Bronchial epithelial cell (primary cell): ENCODE results near the gene TAX1BP3. TPM values are rescaled to one million over a fixed set of nuclear protein-coding genes. Genes with fewer than 3 reads are reported as not detected.
A peak's percentile ranks its signal among the peaks of the same experiment; 100 is the strongest.

Source experiments
- DNase-seq: peaks from one replicate; pipeline ENCODE4 v3.0.0-alpha.2; 2010; ENCODE audit warnings: low read depth
- FAIRE-seq: peaks from 2 replicates; lab custom pipeline; 2011; peaks lifted over from hg19 to GRCh38; lab: Jason Lieb, UNC
- H3K27me3 ChIP-seq: 2 replicates; pipeline ENCODE4 v1.5.1; 2011; ENCODE audit warnings: low read length; ENCODE audit not compliant: control insufficient read depth, insufficient read depth
- H3K36me3 ChIP-seq: 2 replicates; pipeline ENCODE4 v1.5.1; 2011; ENCODE audit warnings: low read length; ENCODE audit not compliant: control insufficient read depth, insufficient read depth
- H3K4me3 ChIP-seq: 2 replicates; pipeline ENCODE4 v1.5.1; 2011; ENCODE audit warnings: mild to moderate bottlenecking, low read depth, low read length, control low read depth
- CTCF ChIP-seq: IDR thresholded peaks from 2 replicates; pipeline ENCODE4 v1.5.1; 2011; ENCODE audit warnings: mild to moderate bottlenecking, moderate library complexity, low read length, control low read depth, inconsistent platforms; ENCODE audit not compliant: insufficient read depth, severe bottlenecking
- total RNA-seq: library from RNA; depleted of rRNA; stranded (reverse); fragments of >200 nt; gene quantifications from 2 replicates; pipeline ENCODE4 v1.2.1, GENCODE V29; 2014

The TAX1BP3 gene
- total RNA-seq, 1 donor from 2014 or later: 150 TPM

GRCh38 chr17:3695129-3695722 is 26.8 kb upstream of the TAX1BP3 start:
- TF ChIP-seq CTCF: no peak
- Histone ChIP-seq H3K36me3 (no peaks in the 10 kb centered on the region), H3K4me3 (peak overlapping the region; percentile 40), H3K27me3 (no peaks in the 10 kb centered on the region)
- no peak for DNase-seq
- FAIRE-seq: no peak

- no peak for TF ChIP-seq CTCF
- no peaks in the 10 kb centered on the region for H3K27me3 ChIP-seq
- DNase-seq (no peak), FAIRE-seq (no peak)
- H3K4me3 ChIP-seq: no peak overlapping the region
- no peaks in the 10 kb centered on the region for H3K36me3 ChIP-seq
Measured at GRCh38 chr17:3693829-3694231, 25.5 kb upstream of the TAX1BP3 start.

- TF ChIP-seq CTCF: no peak
- no peak overlapping the region for H3K4me3 ChIP-seq
- H3K36me3 ChIP-seq: no peaks in the 10 kb centered on the region
- no peak for DNase-seq
- no peak for FAIRE-seq
- H3K27me3 ChIP-seq: no peaks in the 10 kb centered on the region
Measured at GRCh38 chr17:3693141-3693540, 24.8 kb upstream of the TAX1BP3 start.

- TF ChIP-seq CTCF: peak; percentile 10
- no peaks in the 10 kb centered on the region for H3K36me3 ChIP-seq
- H3K27me3 ChIP-seq: peaks cover 1% of the 10 kb centered on the region
- no peak overlapping the region for H3K4me3 ChIP-seq
- FAIRE-seq: no peak
- no peak for DNase-seq
Measured at GRCh38 chr17:3692346-3692745, 24.0 kb upstream of the TAX1BP3 start.

GRCh38 chr17:3691617-3692067 is 23.3 kb upstream of the TAX1BP3 start:
- DNase-seq (no peak), FAIRE-seq (no peak)
- H3K27me3 ChIP-seq: peaks cover 1% of the 10 kb centered on the region
- no peak overlapping the region for H3K4me3 ChIP-seq
- no peaks in the 10 kb centered on the region for H3K36me3 ChIP-seq
- no peak for TF ChIP-seq CTCF

- Histone ChIP-seq H3K36me3 (no peaks in the 10 kb centered on the region), H3K4me3 (no peak overlapping the region), H3K27me3 (peaks cover 1% of the 10 kb centered on the region)
- TF ChIP-seq CTCF: no peak
- DNase-seq (no peak), FAIRE-seq (no peak)
Measured at GRCh38 chr17:3690094-3690715, 21.8 kb upstream of the TAX1BP3 start.
